ENCODE results near the gene CDC42. TPM values are rescaled to one million over a fixed set of nuclear protein-coding genes. Genes with fewer than 3 reads are reported as not detected.

CDC42 gene
- total and polyA plus RNA-seq, 2 experiments from 2014 or later: 119 to 184 TPM

DNA sequence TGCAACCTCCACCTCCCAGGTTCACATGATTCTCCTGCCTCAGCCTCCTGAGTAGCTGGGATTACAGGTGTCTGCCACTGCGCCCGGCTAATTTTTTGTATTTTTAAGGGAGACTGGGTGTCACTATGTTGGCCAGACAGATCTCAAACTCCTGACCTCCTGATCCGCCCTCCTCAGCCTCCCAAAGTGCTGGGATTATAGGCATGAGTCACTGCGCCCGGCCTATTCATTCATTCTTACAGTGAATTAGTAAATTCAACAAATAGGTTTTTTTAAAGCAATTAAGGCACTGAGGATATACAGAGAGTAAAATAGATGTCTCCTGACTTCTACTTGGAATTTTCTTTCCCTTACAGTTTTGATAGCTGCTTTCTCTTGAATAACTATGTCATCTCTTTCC lies 43.5 kb downstream of the CDC42 start:
- Mint-ChIP-seq H3K36me3 (ENCODE audit: low read depth) (peaks cover 11% of the 10 kb centered on the region; the same call in 2 of the 3 replicates), H3K27ac (no peak overlapping the region)
- no peaks in the 10 kb centered on the region for H3K27me3 ChIP-seq (ENCODE audit: insufficient read depth)

DNA sequence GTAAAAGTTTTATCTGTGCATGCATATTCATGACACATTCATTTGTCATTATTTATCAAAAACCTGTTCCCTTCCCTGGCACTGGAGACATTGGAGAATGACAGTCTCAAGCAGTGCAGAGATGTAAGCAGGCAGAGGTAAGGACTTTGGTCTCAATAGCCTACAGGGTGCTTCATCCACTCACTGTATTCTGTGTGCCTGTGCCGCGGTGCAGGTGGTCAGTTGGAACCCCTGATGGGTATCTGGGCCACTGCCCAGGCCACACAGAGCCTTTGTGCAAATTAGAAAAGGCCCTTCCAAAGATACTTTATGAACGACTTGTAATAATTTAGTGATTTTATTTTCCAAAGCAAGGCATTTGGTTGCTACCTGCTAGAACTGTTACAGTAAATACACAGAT lies 44.0 kb downstream of the CDC42 start:
- no peak overlapping the region for H2AFZ ChIP-seq
- H3K36me3 ChIP-seq (ENCODE audit: insufficient read depth): peaks cover 5% of the 10 kb centered on the region; the same call in 1 of the 2 replicates
- H3K4me2 ChIP-seq: no peak overlapping the region
- peaks cover 2% of the 10 kb centered on the region; the same call in 1 of the 2 replicates for H4K20me1 ChIP-seq (replicated peaks; ENCODE audit: insufficient read depth)
- H3K27me3 Mint-ChIP-seq (ENCODE audit: insufficient read depth, low read depth, poor library complexity): no peaks in the 10 kb centered on the region
- H3K79me2 ChIP-seq (replicated peaks; ENCODE audit: insufficient read depth): peaks cover 48% of the 10 kb centered on the region
- H3K27ac ChIP-seq (ENCODE audit: low read depth): no peak overlapping the region
- H3K27ac Mint-ChIP-seq: no peak overlapping the region
- H3K4me1 ChIP-seq (ENCODE audit: insufficient read depth): peaks cover 14% of the 10 kb centered on the region
- peaks cover 24% of the 10 kb centered on the region; the same call in 2 of the 3 replicates for H3K4me1 Mint-ChIP-seq
- H3K36me3 Mint-ChIP-seq (ENCODE audit: low read depth): peaks cover 11% of the 10 kb centered on the region; the same call in 2 of the 3 replicates
- no peaks in the 10 kb centered on the region for H3F3A ChIP-seq (replicated peaks; ENCODE audit: low read depth)
- H3K27me3 ChIP-seq (ENCODE audit: insufficient read depth): no peaks in the 10 kb centered on the region
- TF ChIP-seq, protein P1, sequence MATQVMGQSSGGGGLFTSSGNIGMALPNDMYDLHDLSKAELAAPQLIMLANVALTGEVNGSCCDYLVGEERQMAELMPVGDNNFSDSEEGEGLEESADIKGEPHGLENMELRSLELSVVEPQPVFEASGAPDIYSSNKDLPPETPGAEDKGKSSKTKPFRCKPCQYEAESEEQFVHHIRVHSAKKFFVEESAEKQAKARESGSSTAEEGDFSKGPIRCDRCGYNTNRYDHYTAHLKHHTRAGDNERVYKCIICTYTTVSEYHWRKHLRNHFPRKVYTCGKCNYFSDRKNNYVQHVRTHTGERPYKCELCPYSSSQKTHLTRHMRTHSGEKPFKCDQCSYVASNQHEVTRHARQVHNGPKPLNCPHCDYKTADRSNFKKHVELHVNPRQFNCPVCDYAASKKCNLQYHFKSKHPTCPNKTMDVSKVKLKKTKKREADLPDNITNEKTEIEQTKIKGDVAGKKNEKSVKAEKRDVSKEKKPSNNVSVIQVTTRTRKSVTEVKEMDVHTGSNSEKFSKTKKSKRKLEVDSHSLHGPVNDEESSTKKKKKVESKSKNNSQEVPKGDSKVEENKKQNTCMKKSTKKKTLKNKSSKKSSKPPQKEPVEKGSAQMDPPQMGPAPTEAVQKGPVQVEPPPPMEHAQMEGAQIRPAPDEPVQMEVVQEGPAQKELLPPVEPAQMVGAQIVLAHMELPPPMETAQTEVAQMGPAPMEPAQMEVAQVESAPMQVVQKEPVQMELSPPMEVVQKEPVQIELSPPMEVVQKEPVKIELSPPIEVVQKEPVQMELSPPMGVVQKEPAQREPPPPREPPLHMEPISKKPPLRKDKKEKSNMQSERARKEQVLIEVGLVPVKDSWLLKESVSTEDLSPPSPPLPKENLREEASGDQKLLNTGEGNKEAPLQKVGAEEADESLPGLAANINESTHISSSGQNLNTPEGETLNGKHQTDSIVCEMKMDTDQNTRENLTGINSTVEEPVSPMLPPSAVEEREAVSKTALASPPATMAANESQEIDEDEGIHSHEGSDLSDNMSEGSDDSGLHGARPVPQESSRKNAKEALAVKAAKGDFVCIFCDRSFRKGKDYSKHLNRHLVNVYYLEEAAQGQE (IDR thresholded peaks at IDR 0.05; ENCODE audit: unreplicated experiment): no peak
- TF ChIP-seq, protein P2, sequence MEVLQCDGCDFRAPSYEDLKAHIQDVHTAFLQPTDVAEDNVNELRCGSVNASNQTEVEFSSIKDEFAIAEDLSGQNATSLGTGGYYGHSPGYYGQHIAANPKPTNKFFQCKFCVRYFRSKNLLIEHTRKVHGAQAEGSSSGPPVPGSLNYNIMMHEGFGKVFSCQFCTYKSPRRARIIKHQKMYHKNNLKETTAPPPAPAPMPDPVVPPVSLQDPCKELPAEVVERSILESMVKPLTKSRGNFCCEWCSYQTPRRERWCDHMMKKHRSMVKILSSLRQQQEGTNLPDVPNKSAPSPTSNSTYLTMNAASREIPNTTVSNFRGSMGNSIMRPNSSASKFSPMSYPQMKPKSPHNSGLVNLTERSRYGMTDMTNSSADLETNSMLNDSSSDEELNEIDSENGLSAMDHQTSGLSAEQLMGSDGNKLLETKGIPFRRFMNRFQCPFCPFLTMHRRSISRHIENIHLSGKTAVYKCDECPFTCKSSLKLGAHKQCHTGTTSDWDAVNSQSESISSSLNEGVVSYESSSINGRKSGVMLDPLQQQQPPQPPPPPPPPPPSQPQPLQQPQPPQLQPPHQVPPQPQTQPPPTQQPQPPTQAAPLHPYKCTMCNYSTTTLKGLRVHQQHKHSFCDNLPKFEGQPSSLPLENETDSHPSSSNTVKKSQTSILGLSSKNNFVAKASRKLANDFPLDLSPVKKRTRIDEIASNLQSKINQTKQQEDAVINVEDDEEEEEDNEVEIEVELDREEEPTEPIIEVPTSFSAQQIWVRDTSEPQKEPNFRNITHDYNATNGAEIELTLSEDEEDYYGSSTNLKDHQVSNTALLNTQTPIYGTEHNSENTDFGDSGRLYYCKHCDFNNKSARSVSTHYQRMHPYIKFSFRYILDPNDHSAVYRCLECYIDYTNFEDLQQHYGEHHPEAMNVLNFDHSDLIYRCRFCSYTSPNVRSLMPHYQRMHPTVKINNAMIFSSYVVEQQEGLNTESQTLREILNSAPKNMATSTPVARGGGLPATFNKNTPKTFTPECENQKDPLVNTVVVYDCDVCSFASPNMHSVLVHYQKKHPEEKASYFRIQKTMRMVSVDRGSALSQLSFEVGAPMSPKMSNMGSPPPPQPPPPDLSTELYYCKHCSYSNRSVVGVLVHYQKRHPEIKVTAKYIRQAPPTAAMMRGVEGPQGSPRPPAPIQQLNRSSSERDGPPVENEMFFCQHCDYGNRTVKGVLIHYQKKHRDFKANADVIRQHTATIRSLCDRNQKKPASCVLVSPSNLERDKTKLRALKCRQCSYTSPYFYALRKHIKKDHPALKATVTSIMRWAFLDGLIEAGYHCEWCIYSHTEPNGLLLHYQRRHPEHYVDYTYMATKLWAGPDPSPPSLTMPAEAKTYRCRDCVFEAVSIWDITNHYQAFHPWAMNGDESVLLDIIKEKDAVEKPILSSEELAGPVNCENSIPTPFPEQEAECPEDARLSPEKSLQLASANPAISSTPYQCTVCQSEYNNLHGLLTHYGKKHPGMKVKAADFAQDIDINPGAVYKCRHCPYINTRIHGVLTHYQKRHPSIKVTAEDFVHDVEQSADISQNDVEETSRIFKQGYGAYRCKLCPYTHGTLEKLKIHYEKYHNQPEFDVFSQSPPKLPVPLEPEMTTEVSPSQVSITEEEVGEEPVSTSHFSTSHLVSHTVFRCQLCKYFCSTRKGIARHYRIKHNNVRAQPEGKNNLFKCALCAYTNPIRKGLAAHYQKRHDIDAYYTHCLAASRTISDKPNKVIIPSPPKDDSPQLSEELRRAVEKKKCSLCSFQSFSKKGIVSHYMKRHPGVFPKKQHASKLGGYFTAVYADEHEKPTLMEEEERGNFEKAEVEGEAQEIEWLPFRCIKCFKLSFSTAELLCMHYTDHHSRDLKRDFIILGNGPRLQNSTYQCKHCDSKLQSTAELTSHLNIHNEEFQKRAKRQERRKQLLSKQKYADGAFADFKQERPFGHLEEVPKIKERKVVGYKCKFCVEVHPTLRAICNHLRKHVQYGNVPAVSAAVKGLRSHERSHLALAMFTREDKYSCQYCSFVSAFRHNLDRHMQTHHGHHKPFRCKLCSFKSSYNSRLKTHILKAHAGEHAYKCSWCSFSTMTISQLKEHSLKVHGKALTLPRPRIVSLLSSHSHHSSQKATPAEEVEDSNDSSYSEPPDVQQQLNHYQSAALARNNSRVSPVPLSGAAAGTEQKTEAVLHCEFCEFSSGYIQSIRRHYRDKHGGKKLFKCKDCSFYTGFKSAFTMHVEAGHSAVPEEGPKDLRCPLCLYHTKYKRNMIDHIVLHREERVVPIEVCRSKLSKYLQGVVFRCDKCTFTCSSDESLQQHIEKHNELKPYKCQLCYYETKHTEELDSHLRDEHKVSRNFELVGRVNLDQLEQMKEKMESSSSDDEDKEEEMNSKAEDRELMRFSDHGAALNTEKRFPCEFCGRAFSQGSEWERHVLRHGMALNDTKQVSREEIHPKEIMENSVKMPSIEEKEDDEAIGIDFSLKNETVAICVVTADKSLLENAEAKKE (CRISPR knock-in tag; IDR thresholded peaks at IDR 0.05): no peak
- TF ChIP-seq, protein P3, sequence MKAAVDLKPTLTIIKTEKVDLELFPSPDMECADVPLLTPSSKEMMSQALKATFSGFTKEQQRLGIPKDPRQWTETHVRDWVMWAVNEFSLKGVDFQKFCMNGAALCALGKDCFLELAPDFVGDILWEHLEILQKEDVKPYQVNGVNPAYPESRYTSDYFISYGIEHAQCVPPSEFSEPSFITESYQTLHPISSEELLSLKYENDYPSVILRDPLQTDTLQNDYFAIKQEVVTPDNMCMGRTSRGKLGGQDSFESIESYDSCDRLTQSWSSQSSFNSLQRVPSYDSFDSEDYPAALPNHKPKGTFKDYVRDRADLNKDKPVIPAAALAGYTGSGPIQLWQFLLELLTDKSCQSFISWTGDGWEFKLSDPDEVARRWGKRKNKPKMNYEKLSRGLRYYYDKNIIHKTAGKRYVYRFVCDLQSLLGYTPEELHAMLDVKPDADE (IDR thresholded peaks at IDR 0.05): no peak
- TF ChIP-seq CTCF (conservative IDR thresholded peaks at IDR 0.05; ENCODE audit: low read depth in 2 of 2): no peak
- no peak for TF ChIP-seq STAT1 (IDR thresholded peaks at IDR 0.05; ENCODE audit: unreplicated experiment)
- no peak for TF ChIP-seq CREB1 (CRISPR knock-in tag; IDR thresholded peaks at IDR 0.05; ENCODE audit: low read depth)
- no peak for TF ChIP-seq EZH2phosphoT487 (IDR thresholded peaks at IDR 0.05; ENCODE audit: unreplicated experiment)
- TF ChIP-seq JUNB (IDR thresholded peaks at IDR 0.05; ENCODE audit: unreplicated experiment): no peak
- TF ChIP-seq ZNF331 (CRISPR knock-in tag; IDR thresholded peaks at IDR 0.05; ENCODE audit: low read depth): no peak
- ATAC-seq: no peak
- no peaks in the 10 kb centered on the region for H3K9me2 ChIP-seq (ENCODE audit: insufficient read depth)
- H3K4me3 ChIP-seq: no peak overlapping the region
- no peak overlapping the region for H3K4me3 Mint-ChIP-seq
- no peak for DNase-seq (ENCODE audit: low spot score)
- no peaks in the 10 kb centered on the region for H3K9me3 Mint-ChIP-seq

More for the DNA sequence above, 43.5 kb downstream of the CDC42 start:
- H3K4me2 ChIP-seq: no peak overlapping the region
- H3K36me3 ChIP-seq (ENCODE audit: insufficient read depth): peaks cover 5% of the 10 kb centered on the region; the same call in 1 of the 2 replicates
- H4K20me1 ChIP-seq (replicated peaks; ENCODE audit: insufficient read depth): peaks cover 2% of the 10 kb centered on the region; the same call in 1 of the 2 replicates
- no peak overlapping the region for H3K4me3 ChIP-seq
- Mint-ChIP-seq H3K9me3 (no peaks in the 10 kb centered on the region), H3K4me3 (no peak overlapping the region), H3K27me3 (ENCODE audit: insufficient read depth, low read depth, poor library complexity) (no peaks in the 10 kb centered on the region), H3K4me1 (peaks cover 28% of the 10 kb centered on the region)
- H3F3A ChIP-seq (replicated peaks; ENCODE audit: low read depth): no peaks in the 10 kb centered on the region
- peaks cover 49% of the 10 kb centered on the region for H3K79me2 ChIP-seq (replicated peaks; ENCODE audit: insufficient read depth)
- no peak for ATAC-seq
- H3K27ac ChIP-seq (ENCODE audit: low read depth): no peak overlapping the region
- no peak for TF ChIP-seq STAT1 (IDR thresholded peaks at IDR 0.05; ENCODE audit: unreplicated experiment)
- H3K9me2 ChIP-seq (ENCODE audit: insufficient read depth): no peaks in the 10 kb centered on the region
- H2AFZ ChIP-seq: no peak overlapping the region
- no peak for DNase-seq (ENCODE audit: low spot score)
- H3K4me1 ChIP-seq (ENCODE audit: insufficient read depth): peaks cover 18% of the 10 kb centered on the region
